NCI-H1105 treated with DMSO at 0.1 percent for 48 hours (cell line): Measurements from ENCODE around the gene GLYATL3.
"Not testable (repeated sequence)": the region's sequence is repeated elsewhere in the genome, so short reads cannot be mapped to it uniquely, and the experiment has no call there.

Source experiments
- DNase-seq: peaks from one replicate; lab custom pipeline; 2025; lab: John Stamatoyannopoulos, UW

GLYATL3 gene

DNA sequence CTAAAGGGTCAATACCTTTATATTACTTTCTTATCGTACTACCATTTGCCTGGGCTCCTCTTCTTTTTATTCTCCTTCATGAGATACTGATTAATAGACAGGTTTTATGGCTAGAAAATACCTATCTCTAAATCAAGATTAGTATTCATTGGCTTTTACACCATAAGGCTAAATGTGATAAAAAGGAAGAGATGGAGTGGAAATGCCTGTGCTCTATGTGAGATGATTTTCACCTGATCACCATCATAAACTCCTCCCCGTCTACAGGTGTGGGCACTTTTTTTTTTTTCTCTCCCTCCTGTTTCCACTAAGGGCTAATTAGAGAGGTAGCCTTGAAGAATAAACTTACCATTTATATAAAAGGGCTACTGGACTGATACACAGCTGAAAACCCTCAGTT, at the start of gene GLYATL3:
GLYATL3 (plus strand) TSS at position 301 of the 400 bp plus-strand sequence. CDS start 12,068 bp downstream, outside the sequence.
- DNase-seq = peak; percentile 15

DNA sequence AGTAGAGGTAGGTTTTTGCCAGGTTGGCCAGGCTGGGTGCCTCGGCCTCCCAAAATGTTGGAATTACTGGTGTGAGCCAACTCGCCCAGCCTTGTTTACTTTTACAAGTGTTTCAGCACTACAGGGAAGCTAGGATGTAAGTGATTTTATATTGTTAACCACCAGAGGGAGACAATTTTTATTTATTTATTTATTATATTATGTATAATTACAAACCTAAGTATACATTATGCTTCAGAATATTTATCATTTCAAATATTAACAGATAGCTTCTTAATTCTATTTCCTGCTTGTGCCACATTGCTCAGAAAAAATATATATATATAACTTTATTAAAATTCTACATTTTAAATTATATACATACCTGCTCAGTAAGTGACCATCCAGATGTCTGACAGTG, 46.5 kb upstream of the GLYATL3 start:
- no peak for DNase-seq

DNA sequence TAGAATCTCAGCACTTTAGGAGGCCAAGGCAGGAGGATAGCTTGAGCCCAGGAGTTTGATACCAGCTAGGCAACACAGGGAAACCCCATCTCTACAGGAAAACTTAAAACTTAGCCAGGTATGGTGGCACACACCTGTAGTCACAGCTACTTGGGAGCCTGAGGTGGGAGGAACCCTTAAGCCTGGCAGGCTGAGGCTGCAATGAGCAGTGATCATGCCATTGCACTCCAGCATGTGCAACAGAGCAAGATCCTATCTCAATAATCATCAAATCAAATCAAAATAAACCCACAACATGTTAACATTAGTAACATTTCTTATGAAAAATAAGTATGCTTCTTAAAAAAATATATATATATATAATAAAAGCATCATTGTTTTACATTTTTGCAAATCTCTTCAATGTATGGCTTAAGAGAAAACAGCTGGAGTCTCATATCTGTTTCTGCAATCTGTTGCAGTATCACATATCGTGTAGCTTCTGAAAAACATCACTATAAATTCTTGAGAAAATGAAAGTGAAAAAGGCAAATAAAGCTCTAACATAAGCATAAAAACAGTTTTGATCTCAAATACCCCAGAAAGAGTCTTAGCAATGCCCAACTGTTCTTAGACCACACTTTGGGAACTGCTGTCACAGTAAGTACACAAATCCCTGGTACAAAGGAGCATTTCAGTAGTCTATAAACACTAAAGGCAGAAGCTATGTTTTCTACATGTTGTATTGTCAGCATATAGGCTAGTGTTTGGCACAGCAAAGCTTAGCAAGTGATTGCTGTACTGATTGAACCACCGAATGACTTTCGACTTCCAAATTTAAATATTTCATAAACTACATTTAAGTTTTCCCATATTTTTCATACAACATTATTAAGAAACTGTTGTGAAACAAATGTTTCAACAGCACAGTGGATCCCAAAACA, 44.7 kb upstream of the GLYATL3 start:
- no peak for DNase-seq

DNA sequence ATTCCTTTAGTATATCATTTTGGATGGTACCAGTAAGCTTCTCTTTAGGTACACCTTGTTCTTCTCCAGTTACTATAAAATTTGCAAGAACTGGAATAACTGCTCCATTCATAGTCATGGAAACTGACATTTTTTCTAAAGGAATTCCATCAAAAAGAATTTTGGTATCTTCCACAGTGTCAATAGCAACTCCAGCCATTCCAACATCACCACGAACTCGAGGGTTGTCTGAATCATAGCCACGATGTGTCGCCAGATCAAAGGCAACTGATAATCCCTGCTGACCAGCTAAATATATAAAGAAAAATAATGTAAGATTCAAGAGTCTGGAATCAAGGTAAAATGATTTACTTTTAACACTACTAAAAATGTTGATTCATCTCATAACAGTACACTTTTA, 42.0 kb upstream of the GLYATL3 start:
- no peak for DNase-seq

DNA sequence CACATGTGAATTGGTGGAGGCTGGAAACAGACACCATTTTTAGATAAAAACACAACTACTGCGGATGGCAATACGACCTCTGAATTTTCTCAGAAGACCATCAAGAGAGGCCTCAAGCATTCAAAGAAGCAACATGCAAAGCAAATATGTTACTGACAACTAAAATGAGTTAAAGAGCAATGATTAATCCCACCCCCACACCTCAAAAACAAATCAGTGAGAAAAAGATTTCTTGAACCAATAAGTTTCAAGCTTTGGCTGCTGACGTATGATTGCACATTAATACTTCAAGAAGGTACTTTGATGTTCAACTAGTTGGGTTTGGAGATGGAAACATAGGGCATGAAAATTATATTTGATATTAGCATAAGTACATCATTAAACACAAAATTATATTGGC, 37.7 kb upstream of the GLYATL3 start:
- no peak for DNase-seq

DNA sequence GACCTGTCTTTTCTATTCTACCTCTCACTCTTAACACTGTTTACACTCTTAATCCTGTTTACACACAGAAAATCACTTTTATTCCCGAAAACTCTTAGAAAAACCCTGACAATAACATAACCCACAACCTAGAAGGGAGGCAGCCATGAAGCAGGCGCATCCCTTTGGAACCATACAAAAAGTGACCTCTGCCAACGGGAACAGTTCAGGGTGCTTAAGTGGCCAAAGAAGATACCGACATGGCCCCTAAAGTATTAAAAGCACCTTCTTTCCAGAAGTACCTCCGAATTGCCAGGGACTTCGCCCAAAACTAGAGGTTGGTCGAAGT, 37.2 kb upstream of the GLYATL3 start:
- no peak for DNase-seq

DNA sequence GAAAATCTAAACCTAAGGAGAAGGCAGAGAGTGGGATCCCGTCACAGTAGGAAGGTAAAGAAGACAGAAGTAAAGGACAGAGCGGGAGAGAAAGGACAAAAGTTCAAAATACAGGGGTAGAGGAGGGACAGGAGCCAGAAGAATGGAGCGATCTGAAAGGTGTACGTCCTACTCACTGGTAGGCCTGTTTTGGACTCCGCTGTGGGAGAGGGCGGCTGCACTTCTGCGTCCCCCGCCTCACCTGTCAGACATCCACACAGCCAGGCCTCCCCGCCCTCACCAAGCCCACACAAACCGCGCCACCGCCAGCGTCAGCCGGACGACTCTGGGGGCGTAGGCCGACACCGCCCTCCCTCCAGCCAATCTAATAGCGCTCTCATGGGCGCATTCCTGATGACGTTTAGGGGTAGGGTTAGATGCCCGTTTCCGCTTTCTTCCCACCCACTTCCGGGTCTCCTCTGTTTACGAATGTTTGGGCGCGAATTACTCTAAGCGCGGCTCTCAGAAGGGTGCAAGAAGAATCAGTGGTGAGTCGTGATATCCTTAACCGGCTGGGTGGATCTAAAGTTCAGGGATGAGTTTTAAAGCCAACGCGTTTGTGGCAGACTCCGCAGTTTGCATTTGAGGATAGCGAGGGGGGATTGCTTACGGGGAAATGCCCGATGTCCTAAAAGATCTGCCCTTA, 36.7 kb upstream of the GLYATL3 start, which contains the start of the genes CENPQ and MMUT:
CENPQ (plus strand) TSS at position 444 of the 685 bp plus-strand sequence. CDS start 6,807 bp downstream, outside the sequence.
MMUT (minus strand) TSS at position 327 of the 685 bp plus-strand sequence. CDS start 3,787 bp downstream, outside the sequence.
- DNase-seq = peak; percentile 97

DNA sequence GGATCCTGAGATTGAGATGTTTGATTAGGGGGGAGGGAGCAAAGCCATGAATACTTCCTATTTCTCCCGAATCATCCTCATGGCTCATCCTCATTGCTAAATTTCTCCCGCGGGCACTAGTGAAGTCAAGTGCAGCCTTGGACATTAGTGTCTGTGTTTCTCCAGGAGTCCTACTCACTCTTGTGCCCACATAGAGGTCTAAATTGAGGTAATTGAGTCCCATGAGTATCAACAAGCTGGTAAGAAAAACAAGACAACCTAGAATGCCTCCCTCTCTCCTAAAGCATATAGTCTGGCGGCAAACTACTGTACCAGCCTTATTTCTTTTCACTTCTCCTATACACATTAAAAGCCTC, 36.1 kb upstream of the GLYATL3 start:
- DNase-seq = no peak

DNA sequence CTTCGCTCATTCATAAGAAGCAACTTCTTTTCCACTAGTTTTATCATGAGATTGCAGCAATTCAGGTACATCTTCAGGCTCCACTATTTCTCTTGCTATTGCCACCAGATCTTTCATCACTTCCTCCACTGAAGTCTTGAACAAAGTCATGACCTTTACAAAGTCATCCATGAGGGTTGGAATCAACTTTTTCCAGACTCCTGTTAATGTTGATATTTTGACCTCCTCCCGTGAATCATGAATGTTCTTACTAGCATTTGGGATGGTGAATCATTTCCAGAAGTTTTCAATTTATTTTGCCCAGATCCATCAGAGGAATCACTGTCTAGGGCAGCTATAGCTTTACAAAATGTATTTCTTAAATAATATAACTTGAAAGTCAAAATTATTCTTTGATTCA, 35.0 kb upstream of the GLYATL3 start:
- no peak for DNase-seq

DNA sequence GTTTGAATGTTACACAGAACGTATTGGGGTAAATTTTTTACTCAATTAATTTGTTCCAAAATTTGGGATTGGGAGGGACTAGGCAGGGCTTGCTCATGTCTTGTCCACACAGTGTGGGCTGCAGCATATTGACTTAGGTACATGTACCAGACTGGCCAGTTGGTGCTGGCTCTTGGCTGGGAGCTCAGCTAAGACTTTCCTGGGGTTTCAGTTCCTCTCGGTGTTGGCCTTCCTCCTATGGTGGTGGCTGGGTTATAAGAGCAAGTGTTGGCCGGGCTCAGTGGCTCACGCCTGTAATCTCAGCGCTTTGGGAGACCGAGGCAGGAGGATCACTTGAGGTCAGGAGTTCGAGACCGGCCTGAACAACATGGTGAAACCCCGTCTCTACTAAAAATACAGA, 31.7 kb upstream of the GLYATL3 start:
- DNase-seq = no peak

DNA sequence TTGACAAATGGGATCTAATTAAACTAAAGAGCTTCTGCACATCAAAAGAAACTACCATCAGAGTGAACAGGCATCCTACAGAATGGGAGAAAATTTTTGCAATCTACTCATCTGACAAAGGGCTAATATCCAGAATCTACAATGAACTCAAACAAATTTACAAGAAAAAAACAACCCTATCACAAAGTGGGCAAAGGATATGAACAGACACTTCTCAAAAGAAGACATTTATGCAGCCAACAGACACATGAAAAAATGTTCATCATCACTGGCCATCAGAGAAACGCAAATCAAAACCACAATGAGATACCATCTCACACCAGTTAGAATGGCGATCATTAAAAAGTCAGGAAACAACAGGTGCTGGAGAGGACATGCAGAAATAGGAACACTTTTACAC, 23.2 kb upstream of the GLYATL3 start:
- not testable (repeated sequence) for DNase-seq

DNA sequence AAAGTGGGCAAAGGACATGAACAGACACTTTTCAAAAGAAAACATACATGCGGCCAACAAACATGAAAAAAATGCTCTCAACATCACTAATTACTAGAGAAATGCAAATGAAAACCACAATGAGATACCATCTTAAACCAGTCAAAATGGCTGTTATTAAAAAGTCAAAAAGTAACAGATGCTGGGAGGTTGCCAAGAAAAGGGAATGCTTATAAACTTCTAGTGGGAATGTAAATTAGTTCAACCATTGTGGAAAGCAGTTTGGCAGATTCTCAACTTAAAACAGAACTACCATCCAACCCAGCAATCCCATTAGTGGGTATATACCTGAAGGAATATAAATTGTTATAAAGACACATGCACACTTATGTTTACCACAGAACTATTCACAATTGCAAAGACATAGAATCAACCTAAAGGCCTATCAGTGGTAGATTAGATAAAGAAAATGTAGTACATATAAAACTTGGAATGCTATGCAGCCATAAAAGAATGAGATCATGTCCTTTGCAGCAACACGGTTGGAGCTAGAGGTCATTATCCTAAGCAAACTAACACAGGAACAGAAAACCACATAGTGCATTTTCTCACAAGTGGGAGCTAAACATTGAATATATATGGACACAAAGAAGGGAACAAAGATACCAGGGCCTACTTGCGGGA, 20.3 kb upstream of the GLYATL3 start:
- no peak for DNase-seq

DNA sequence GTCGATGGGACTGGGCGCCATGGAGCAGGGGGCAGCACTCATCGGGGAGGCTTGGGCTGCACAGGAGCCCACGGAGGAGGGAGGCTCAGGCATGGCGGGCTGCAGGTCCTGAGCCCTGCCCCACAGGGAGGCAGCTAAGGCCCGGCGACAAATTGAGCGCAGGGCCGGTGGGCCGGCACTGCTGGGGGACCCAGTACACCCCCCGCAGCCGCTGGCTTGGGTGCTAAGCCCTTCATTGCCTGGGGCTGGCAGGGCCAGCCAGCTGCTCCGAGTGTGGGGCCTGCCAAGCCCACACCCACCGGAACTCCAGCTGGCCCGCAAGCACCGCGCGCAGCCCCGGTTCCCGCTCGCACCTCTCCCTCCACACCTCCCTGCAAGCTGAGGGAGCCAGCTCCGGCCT, 17.9 kb upstream of the GLYATL3 start:
- DNase-seq = not testable (repeated sequence)

DNA sequence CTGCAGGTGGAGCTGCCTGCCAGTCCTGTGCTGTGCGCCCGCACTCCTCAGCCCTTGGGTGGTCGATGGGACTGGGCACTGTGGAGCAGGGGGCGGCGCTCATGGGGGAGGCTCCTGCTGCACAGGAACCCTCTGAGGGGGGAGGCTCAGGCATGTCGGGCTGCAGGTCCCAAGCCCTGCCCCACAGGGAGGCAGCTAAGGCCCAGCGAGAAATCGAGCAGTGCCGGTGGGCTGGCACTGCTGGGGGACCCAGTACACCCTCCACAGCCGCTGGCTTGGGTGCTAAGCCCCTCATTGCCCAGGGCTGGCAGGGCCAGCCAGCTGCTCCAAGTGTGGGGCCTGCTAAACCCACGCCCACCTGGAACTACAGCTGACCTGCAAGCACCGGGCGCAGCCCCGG, 16.3 kb upstream of the GLYATL3 start:
- not testable (repeated sequence) for DNase-seq

DNA sequence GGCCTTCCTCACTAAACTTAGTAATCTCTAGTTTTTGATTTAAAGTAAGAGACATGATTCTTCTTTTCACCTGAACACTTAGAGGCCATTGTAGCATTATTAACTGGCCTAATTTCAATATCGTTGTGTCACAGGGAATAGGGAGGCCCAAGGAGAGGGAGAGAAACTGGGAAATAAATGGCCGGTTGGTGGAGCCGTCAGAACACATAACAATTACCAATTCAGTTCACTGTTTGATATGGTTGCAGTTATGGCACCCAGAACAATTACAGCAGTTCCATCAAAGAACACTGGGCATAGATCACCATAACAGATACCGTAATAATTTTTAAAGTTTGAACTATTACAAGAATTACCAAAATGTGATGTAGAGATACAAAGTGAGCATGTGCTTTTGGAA, 9.1 kb upstream of the GLYATL3 start:
- no peak for DNase-seq

DNA sequence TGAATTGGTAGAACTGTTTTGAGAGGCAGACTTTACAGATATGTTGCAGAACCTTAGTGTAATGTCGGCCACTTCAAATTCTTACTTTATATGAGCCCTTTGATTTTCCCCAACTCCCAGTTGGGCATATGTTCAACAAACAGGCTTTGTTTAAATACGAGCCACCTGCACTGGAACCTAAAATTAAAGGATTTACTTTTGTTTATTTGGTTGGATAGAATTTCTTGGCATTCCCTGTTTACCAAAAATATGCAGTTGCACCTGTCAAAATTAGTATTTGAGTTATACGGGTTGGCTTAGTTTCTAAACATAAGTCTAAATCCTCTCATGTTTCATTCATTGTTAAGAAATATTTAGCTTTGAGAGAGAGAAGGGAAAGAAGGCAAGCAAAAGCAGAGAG, 2.4 kb upstream of the GLYATL3 start:
- DNase-seq = peak; percentile 90

DNA sequence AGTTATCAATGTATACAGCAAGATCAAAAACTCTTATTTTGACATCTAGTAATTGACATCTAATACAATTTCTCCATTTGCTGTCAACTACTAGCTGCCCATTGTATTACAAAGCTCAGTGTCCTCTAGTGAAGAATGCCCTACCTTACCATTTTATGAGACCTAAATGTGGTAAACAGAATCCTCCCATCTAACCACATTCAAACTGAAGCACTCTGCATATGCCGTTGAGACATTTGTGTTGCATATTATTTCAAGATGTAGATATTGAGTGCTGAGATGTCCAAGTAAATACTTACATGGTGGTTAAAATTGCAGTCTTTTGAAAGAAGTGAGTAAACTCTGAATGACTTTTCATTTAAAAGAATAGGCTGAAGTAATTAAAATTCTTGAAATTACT, 597 bp upstream of the GLYATL3 start:
- no peak for DNase-seq

DNA sequence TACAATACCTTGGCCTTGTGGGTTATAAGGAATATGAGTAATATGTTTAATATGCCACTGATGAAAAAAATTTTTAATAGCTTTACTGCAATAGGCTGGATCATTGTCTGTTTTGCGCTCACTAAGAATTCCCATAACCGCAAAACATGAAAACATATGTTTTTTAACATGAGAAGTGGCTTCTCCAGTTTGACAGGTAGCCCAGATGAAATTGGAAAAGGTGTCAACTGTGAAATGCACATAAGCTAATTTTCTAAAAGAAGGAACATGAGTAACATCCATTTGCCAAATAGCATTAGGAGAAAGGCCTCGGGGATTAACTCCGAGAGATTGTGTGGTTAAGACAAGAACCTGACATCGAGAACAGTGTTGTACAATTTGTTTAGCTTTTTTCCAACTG, 4.9 kb downstream of the GLYATL3 start:
- no peak for DNase-seq

DNA sequence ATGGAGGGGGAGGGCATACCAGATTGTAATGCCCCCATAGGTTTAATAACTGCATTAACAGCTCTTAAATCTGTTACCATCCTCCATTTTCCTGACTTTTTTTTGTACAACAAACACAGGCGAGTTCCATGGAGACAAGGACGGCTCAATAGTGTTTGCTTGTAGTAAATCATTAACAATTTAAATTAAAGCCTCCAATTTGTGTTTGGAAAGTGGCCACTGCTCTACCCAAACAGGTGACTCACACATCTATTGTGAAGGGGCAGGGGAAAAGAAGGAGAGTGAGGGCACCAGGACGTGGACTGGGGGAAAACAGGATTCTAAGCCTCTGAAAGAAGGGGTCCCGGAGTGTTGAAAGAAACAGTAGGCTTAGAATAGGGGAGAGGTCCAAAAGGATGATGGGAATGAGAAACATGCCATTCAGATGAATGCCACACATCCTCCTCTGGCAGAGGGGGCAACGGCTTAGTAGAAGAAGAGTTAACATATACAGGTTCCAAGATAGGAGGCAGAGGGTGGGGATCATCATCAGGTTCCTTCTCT, 6.9 kb downstream of the GLYATL3 start:
- no peak for DNase-seq

DNA sequence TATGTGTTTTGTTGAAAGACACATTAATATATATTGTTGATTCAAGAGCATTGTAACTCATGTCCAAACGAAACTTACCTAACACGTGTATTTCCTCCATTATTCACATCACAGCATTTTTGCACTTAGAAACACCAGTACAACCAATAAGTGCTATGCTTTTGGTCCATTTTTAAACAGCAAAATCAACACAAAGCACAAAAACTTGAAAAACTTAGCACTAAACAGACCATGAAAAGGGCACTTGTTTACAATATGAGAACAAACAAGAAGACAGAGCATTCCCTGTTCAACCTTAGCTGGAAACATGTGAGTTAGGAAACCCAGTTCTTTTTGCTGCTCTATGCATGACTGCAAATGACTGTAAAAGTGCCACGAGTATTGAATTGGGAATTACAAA, 9.6 kb downstream of the GLYATL3 start:
- no peak for DNase-seq

DNA sequence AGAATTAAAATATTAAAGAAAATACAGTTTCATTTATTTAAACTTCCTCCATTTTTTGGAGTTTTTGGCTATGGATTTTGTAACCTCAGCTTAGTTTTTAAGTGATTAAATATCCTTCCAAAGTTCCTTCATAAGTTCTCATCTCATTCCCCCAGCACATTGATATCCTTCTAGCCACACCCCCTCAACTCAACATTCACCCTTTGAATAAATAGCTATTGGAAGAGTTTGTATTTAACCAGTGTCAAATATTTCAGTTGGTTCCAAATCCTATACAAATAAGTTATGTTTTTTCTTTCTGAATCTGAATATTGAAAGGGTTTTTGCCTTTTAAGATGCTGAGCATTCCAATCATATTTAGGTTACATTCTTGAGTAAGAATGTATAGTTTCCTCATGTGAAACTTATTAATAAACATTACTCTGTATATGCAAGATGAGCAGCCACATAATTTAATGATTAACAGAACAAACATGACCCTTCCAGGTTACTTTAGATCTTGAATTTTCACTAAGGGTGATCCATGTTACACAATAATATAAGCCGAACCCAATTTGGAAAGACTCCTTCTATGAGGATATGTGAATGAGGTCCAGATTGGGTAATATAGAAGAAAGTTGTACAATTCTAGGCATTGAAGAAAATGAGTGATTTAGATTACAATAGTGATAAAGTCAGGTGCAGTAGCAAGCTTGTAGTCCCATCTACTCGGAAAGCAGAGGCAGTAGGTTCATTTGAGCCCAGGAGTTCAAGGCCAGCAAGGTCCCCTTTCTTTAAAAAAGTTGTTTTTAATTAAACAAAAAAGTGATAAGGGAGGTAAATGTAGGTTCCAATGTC, 13.6 kb downstream of the GLYATL3 start:
- no peak for DNase-seq
